Measurements from ENCODE around the gene PPP2R2B. TPM values are rescaled to one million over a fixed set of nuclear protein-coding genes. Genes with fewer than 3 reads are reported as not detected.

Gene PPP2R2B
- total RNA-seq, 1 donor from 2014 or later, result 2.2 TPM

DNA sequence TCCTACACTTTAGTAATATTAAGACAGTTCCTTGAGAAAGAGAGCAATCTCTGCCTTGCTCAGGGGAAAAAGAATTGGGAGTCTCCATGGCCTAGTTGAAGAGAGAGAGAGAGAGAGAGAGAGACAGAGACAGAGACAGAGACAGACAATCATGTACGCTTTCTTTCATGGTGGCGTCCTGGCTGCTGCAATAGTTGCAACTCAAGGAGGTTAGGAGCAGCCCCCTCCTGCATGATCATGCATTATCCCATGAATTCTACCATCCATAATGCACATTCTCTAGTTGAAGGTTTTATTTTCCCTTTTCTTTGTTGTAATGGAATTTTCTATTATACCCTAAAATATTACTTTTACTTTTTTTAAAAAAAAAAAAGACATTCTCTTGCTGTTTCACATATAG lies 50.7 kb downstream of the PPP2R2B start:
- no peak for DNase-seq

- DNase-seq, result no peak
These were observed 53.5 kb downstream of the PPP2R2B start for GRCh38 chr5:146825033-146825432.

DNA sequence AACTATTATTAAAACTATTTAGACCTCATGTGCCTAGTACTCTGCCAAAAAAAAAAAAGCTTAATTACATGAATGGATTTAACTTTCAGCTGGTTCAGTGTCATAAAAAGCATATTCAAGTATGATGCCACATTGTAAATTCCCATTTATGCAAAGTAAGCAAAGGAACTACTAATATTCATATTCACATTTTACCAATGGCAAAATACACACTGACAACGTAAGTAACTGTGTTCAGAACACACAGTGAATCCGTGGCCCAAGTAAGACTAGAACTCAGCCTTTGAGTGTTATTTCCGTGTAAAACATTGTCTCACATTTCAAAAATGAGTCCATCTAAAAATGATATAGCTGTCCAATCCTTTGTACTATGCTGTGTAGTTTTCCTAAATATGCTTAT lies 56.8 kb downstream of the PPP2R2B start:
- DNase-seq, result no peak

DNA sequence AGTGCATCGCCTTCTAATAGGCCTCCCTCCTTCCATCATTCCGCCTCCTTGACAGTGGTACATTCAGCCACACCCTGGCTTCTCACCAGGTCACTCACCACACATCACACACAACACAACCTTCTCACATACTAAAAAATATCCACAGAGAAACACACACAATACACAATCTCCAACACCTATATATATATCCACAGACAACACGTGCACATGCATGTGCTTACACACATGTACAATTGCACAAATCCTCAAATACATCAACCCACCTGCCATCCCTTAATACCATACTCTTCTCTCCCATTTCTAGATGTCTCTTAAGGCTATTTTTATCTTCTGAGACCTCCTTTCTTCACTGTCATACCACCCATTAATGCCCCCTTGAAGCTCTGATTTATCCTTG lies 57.6 kb downstream of the PPP2R2B start:
- DNase-seq, result no peak

- no peak for DNase-seq
These were observed 59.7 kb downstream of the PPP2R2B start for GRCh38 chr5:146818822-146819221.

- no peak for DNase-seq
These were observed 60.6 kb downstream of the PPP2R2B start for GRCh38 chr5:146817973-146818372.

- no peak for DNase-seq
These were observed 61.7 kb downstream of the PPP2R2B start for GRCh38 chr5:146816775-146817387.

GRCh38 chr5:146815411-146815810 lies 63.1 kb downstream of the PPP2R2B start:
- no peak for DNase-seq

DNA sequence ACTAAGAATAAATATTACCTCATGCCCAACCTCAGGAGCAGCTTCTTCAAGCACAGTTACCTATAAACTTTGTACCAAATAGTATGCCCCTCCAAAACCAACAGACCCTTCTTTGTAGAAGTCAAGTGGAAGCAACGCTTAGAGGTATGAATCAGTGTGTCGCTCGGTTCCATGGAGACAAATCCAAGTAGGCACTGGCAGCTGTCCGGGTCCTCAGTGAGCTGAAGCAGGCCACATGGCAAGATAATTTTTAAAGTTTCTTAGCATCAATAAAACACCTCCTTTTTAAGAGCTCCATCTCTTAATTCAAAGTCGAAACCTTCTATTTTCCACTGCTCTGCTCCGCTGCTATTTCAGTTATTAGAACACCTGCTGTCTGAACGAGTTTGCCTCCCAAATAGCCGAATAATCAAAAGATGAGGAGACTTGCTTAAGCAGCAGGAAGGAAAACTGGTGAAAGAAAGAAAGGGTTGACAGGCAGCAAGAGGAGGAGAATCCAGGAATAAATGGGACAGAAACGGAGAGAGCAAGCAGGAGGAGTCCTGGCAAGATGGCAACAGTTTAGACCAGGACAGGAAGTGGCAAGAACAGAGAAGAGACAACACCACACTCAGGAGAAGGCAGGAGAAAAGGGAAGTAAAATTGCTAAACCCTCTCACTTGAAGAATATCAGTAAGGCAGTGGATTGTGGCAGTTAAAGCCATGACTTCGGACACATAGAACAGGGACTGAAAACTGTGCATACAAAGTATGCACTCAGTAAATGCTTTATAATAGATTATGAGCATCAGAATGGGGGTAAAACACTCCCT lies 65.0 kb downstream of the PPP2R2B start:
- no peak for DNase-seq

DNA sequence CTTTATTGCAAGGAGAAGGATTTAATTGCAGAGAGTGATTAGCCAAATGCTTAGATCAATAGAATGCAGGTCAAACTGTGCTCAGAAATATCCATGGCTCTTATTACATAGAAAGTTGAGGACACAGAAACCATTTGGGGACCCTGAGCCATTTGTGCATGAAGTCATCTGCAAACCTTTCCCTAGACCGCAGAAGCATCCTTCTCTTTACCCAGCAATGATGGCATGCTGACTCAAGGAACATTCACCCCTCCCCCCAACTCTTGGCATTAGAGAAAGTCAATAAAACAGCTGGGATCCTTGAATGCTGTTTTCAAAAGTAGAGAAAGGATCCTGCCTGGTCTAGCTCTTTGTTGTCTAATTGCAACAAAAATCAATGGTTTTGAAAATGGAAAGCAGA lies 73.5 kb downstream of the PPP2R2B start:
- DNase-seq, result no peak

DNA sequence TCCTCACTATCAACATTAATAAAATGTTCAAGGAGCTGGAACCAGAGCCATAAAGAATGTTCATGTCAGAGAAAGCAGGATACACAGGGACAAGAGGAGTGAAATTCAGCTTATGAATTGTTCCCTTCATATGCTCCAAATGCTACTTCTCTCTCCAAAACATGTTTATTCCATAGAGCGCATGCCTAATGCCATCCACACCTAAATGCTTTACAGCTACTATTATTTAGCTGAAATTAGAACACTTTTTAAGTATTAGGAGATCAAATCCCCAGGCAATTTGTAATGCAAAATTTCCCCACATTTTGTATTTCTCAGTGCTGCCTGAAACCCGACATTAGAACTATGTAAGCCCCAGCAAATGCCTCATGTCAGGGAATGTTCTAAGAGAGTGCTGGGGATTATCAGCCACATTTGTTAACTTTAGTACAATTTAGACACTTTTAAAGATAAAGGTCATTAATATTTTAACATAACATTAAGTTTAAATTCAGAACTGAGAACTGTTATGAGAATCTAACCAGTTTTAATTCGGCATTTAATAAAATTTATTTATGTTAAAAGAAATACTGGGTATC lies 75.5 kb downstream of the PPP2R2B start:
- DNase-seq, result no peak

DNA sequence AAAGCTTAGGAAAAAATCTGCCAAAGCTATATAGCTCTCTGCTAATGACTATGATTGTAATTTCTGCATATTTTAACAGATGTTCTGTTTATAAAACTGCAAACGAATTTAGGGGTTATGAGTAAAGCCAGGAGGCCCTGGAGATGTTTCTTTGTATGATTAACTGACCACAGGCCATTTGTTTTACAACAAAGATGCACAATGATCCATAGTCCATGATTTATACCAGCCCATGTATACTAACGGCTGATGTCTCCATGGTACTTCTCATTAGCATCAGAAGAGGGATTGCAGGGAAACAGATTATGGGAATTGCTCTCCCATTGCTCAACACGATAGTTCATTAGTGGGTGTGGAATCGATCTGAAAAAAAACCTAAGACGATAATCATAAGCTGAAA lies 78.9 kb downstream of the PPP2R2B start:
- no peak for DNase-seq

- DNase-seq, result no peak
These were observed 79.3 kb downstream of the PPP2R2B start for GRCh38 chr5:146799231-146799630.

- DNase-seq, result no peak
These were observed 80.9 kb downstream of the PPP2R2B start for GRCh38 chr5:146797658-146798057.

GRCh38 chr5:146796911-146797310 lies 81.6 kb downstream of the PPP2R2B start:
- no peak for DNase-seq

DNA sequence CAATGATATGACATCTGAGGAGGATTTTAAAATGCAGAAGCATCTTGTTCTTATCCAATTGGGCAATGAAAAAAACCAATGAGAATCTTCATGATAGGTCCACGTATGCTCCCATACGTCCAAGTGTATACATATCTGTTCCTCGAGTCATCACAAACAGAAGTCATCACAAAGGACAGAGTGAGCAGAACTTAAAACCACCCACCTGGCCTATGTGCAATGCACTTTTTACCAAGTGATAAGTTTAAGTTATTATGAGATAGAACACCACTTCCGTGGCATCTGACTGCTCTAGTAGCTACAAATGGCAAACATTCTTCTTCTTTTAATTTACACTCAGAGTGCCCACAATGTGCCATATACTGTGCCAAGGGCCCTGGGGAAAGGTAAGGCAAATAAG lies 82.4 kb downstream of the PPP2R2B start:
- no peak for DNase-seq

DNA sequence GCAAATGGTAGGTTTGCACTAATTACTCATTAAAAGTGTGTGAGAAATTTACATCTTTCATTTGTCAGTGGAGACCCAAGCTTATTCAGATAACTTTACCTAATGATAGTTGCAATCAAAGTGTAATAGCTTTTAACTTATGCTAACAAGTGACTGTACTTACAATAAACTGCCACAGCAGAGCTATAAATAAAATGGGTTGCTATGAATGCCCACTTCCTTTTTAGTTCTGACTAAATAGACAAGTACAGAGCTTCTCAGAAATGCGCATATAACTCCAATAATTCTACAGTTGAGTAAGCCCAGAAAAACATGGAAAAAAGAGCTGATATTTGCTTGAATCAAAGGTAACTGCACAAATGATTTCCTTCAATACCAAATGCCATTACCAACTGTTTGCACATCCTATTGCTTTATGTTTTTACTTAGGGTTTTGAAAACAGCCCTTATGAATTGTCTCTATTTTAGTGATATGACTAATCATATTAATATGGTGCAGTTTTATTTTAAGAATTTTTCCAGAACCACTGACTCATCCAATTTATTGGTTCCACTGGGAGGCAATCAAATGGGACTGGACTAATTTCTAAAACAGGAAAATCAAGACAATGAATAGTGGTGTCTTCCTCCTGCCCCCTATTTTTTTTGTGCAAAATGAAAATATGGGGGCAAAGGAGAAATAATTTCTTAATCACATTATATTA lies 84.1 kb downstream of the PPP2R2B start:
- no peak for DNase-seq

DNA sequence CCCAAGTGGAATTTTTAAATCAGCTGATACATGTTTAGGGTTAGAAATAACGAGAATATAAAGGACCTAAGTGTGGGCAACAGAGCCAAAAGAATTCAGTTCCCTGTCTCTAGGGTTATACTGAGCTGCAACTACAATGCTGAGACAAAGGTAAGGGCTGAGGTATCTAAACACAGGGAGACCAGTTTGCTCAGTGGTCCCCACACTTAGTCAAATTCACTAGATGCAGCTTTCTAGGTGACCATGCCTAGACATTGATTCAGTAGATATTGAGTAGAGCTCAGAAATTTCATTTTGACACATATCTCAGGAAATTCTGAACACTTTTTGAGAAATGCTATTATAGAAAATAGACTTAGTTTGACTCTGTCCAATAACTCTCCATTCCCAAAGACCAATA lies 84.8 kb downstream of the PPP2R2B start:
- no peak for DNase-seq

- DNase-seq, result no peak
These were observed 87.1 kb downstream of the PPP2R2B start for GRCh38 chr5:146791471-146791870.

GRCh38 chr5:146789712-146790653 lies 88.6 kb downstream of the PPP2R2B start:
- DNase-seq, result no peak

DNA sequence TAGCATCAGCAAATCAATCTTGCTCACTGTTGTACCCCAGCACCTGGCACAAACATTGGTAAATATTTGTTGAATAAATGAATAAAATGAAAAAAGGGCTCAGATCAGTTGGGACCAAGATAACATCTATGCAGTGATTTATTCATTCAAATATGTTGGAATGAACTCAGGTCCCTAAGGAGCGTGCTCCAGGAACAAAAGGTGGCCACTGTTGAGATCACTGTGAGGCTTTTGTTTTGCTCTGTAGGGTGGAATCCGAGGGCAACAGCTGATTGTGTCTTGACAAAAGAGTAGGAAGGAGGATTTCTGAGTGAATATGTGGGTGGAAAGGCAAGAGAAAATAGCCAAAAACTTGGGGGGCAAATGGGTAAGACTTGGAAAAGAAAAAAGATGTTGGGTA lies 89.7 kb downstream of the PPP2R2B start:
- no peak for DNase-seq

DNA sequence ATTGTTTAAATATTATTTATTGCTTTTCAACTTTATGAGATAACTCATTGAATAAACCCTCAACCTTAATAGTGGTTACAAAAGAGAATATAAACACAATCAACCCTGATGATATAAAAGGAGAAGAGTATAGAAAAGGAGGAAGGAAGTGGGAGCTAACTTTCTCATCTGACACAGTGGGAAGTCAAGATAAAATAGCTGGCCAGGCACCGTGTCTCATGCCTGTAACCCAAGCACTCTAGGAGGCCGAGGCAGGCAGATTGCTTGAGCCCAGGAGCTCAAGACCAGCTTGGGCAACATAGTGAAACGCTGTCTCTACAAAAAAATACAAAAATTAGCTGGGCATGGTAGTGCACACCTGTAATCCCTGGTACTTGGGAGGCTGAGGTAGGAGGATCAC lies 93.5 kb downstream of the PPP2R2B start:
- DNase-seq, result no peak
